LNCAP (cell line): ENCODE data around the gene KIRREL2.

Source experiments
- TF ChIP-seq, protein P1 (sequence below): fragments of 450-650 bp; IDR thresholded peaks from 2 replicates; pipeline ENCODE4 v1.5.1; 2017; ENCODE audit warnings: mild to moderate bottlenecking

The KIRREL2 gene

DNA sequence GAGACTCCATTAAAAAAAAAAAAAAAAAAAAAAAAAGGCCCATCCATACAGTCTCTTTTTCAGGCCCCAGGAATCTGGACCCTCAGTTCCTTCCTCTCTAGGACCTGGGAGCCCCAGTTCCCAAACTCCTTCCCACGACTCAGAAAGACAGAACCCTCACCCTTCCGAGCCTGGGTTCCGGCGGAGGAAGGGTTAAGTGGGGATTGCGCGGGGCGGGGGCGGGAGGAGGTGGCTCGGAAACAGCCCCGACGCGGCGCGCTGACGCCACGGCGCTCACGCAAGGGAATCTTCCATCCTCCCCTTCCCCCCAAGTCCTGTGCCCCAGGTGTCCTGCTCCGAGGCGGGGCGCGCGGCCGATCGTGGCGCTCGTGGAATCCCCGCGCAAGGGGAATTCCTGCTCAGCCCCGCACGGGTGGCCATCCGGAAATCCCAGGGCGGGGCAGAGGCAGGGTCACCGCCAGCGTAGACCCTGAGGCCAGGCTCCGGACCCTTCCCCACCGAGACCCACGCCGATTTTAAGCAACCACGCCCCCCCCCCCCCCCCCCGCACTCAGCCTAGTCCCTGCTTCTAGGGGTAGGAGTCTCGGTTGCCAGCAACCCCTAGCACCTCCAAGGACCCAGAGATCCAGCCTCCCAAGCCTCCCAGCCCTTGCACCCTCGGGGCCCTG, 43.0 kb downstream of the KIRREL2 start:
- TF ChIP-seq, protein P1, sequence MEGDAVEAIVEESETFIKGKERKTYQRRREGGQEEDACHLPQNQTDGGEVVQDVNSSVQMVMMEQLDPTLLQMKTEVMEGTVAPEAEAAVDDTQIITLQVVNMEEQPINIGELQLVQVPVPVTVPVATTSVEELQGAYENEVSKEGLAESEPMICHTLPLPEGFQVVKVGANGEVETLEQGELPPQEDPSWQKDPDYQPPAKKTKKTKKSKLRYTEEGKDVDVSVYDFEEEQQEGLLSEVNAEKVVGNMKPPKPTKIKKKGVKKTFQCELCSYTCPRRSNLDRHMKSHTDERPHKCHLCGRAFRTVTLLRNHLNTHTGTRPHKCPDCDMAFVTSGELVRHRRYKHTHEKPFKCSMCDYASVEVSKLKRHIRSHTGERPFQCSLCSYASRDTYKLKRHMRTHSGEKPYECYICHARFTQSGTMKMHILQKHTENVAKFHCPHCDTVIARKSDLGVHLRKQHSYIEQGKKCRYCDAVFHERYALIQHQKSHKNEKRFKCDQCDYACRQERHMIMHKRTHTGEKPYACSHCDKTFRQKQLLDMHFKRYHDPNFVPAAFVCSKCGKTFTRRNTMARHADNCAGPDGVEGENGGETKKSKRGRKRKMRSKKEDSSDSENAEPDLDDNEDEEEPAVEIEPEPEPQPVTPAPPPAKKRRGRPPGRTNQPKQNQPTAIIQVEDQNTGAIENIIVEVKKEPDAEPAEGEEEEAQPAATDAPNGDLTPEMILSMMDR, result no peak

DNA sequence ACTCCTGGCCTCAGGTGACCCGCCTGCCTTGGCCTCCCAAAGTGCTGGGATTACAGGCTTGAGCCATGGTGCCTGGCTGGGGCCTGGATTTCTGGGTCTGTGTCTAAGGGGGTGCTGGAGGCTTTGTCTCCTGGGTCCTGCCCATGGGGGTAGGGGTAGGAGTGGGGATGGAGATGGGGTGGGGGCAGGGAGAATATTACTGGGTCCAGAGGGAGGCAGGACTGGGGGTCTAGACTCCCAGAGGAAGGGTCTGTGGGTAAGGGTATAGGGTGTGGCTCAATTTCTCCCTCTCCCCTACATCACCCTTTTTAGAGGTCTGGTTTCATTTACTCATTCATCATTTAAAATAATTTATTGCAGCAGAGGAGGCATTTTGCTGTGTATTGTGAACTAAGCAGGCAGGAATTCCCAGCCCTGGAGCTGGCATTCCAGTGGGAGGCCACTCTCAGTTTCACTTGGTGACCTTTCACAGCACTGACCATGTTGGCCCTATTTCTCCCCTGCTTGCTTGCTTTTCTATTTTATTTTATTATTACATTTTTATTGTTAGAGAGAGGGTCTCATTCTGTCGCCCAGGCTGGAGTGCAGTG, 44.4 kb downstream of the KIRREL2 start:
- TF ChIP-seq, protein P1, result no peak

DNA sequence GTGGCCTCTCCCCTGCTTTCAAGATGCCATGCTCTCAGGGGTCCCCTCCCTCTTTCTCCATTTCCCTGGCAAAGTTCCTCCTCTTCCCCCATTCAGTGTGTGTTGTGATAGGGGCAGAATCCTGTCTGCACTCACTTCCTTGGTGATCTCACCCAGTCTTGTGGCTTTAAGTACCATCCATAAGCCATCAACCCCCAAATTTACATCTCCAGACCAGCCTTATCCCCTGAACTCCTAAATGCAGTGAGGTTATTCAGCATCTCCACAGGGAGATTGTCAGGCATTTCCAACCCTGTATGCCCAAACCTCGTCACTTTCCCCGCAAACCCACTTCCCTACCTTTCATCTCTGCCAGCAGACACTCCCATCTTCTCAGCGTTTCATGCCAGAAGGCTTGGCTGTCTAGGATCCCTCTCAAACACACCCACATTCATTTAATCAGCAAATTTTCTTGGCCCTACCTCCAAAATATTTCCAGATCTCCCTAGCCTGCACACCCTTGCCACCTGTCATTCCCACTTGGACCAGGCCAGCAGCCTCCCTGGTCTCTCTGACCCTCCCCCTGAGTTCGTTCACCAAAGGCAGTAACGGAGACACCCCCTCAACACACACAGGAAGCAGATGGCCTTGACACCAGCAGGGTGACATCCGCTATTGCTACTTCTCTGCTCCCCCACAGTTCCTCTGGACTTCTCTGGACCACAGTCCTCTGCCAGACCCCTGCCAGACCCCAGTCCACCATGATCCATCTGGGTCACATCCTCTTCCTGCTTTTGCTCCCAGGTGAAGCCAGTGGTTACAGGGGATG, 45.3 kb downstream of the KIRREL2 start, which contains the start of gene HCST:
TSS of gene HCST (plus strand) at position 676 of the 808 bp plus-strand sequence. CDS start at position 741, 65 bp downstream.
- TF ChIP-seq, protein P1, result no peak

DNA sequence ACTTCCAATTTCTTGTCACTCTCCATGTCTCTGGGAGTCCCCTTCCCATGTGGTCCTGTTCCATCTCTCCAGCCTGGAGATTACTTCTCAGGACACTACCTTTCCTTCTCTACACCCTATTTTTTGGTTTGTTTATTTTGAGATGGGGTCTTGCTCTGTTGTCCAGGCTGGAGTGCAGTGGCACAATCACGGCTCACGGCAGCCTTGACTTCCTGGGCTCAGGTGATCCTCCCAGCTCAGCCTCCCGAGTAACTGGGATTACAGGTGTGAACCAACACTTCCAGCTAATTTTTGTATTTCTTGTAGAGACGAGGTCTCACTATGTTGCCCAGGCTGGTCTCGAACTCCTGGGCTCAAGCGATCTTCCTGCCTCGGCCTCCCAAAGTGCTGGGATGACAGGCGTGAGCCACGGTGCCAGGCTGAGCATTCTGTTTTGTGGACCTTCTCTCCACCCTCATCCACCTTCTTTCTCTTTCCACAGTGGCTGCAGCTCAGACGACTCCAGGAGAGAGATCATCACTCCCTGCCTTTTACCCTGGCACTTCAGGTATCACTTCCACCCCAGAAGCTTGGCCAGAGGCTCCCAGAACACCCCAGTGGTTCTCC, 46.3 kb downstream of the KIRREL2 start:
- TF ChIP-seq, protein P1, result no peak

DNA sequence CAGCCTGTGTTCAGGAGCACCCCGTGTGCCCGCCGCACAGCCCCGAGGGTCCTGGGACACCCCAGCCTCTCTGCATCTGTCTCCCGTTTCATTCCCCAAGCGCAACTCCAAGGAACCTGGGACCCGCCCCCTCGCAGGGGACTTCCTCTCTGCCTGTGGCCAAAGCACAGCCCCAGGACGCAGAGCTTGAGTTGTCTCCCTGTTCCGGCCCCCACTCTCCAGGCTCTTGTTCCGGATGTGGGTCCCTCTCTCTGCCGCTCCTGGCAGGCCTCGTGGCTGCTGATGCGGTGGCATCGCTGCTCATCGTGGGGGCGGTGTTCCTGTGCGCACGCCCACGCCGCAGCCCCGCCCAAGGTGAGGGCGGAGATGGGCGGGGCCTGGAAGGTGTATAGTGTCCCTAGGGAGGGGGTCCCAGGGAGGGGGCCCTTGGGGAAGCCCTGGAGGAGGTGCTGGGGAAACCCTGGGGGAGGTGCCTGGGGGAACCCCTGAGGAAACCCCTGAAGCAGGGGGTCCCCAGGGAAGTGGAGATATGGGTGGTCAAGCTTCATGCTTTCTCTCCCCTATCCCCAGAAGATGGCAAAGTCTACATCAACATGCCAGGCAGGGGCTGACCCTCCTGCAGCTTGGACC, 47.0 kb downstream of the KIRREL2 start:
- TF ChIP-seq, protein P1, result no peak

DNA sequence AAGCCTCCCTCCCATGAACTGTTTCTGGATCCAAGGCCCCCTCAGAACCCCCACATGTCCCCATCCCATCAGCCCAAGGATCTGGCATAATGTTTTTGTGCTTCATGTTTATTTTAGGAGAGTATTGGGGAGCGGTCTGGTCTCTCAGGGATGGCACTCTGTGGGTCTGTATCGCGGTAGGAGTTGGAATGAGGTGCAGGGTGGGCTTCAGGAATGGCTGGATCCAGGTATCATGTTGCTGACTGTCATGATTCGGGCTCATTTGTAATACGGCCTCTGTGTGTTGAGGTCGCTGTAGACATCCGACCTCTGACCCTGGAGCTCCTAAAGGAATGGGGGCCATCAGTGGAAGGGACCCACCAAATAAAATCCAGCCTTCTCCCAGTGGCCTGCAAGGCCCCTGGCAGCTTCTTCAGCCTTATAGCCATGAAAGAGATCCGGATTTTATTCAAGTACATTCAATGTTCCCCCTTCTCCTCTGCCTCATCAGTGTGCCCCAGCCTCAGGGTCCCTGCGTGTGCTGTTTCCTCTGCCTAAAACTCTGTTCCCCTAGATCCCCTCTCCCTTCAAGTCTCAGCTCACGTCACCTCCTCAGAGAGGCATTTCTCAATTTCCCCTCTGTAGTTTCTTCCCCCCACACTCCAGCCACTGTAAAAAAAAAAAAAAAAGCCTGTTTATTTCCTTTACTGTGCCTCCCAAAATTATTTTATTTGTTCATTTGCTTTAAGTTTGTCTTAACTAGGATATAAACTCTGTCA, 47.8 kb downstream of the KIRREL2 start:
- TF ChIP-seq, protein P1, result no peak
